RWPE1 (cell line): ENCODE results near the gene FAM222A.
A peak's percentile ranks its signal among the peaks of the same experiment; 100 is the strongest.

Experiments used
- CTCF ChIA-PET: fragments of 350-600 bp; sonication (Branson Sonifier 250); formaldehyde crosslinking; extraction: SDS; loops from one replicate; lab custom pipeline; 2021; lab: Yijun Ruan, JAX
- POLR2A ChIA-PET: fragments of 400-600 bp; formaldehyde crosslinking; extraction: SDS; loops from one replicate; lab custom pipeline; 2020; ENCODE audit warnings: antibody characterized with exemption; ENCODE audit not compliant: low non-redundant PET; lab: Yijun Ruan, JAX
- DNase-seq: peaks from one replicate; pipeline ENCODE4 v3.0.0; 2012; ENCODE audit warnings: low spot score
- H3K27ac ChIP-seq: fragments of 450-650 bp; 2 replicates; pipeline ENCODE4 v1.5.1; 2017
- CTCF ChIP-seq: fragments of 450-650 bp; conservative IDR thresholded peaks from 2 replicates; pipeline ENCODE4 v1.5.1; 2017; ENCODE audit warnings: low read depth, mild to moderate bottlenecking

Gene FAM222A

GRCh38 chr12:109713187-109714070 lies at the start of gene FAM222A:
TSS of gene FAM222A (plus strand) at chr12:109713825. CDS start at chr12:109744147, 30,322 bp downstream.
- H3K27ac ChIP-seq: peak within 1 kb of the TSS; percentile 28
- no peak for TF ChIP-seq CTCF
- DNase-seq: peak; percentile 93
- ChIA-PET CTCF (interaction anchor here (0.5 to 1.3 kb wide), 5 partner anchors 62 to 1829 kb away, joined by 3 to 9 read pairs (median 3); no protein-coding TSS in a partner anchor), POLR2A (no interaction called here)

- H3K27ac ChIP-seq: no peak overlapping the region
- ChIA-PET POLR2A (no interaction called here), CTCF (no interaction called here)
- DNase-seq: no peak
- TF ChIP-seq CTCF: no peak
Measured at GRCh38 chr12:109664402-109664801, 49.2 kb upstream of the FAM222A start.

- no peak overlapping the region for H3K27ac ChIP-seq
- CTCF ChIA-PET: interaction anchor here (0.7 kb wide), 1 partner anchor 230 kb away, joined by 3 read pairs; no protein-coding TSS in a partner anchor
- TF ChIP-seq CTCF: no peak
- no peak for DNase-seq
- POLR2A ChIA-PET: no interaction called here
Measured at GRCh38 chr12:109666068-109666467, 47.6 kb upstream of the FAM222A start.

- TF ChIP-seq CTCF: no peak
- POLR2A ChIA-PET: no interaction called here
- no peak overlapping the region for H3K27ac ChIP-seq
- DNase-seq: no peak
- CTCF ChIA-PET: no interaction called here
Measured at GRCh38 chr12:109670731-109671130, 42.9 kb upstream of the FAM222A start.

- CTCF ChIA-PET: no interaction called here
- no peak for TF ChIP-seq CTCF
- no peak for DNase-seq
- POLR2A ChIA-PET: no interaction called here
- no peak overlapping the region for H3K27ac ChIP-seq
Measured at GRCh38 chr12:109671502-109671901, 42.1 kb upstream of the FAM222A start.

- H3K27ac ChIP-seq: no peak overlapping the region
- ChIA-PET POLR2A (no interaction called here), CTCF (no interaction called here)
- TF ChIP-seq CTCF: no peak
- DNase-seq: no peak
Measured at GRCh38 chr12:109673379-109673778, 40.2 kb upstream of the FAM222A start.
